ENCODE data around the gene CFAP119.

The CFAP119 gene

GRCh38 chr16:30738984-30739951 is 22.6 kb downstream of the CFAP119 start:
- no peak for DNase-seq

DNA sequence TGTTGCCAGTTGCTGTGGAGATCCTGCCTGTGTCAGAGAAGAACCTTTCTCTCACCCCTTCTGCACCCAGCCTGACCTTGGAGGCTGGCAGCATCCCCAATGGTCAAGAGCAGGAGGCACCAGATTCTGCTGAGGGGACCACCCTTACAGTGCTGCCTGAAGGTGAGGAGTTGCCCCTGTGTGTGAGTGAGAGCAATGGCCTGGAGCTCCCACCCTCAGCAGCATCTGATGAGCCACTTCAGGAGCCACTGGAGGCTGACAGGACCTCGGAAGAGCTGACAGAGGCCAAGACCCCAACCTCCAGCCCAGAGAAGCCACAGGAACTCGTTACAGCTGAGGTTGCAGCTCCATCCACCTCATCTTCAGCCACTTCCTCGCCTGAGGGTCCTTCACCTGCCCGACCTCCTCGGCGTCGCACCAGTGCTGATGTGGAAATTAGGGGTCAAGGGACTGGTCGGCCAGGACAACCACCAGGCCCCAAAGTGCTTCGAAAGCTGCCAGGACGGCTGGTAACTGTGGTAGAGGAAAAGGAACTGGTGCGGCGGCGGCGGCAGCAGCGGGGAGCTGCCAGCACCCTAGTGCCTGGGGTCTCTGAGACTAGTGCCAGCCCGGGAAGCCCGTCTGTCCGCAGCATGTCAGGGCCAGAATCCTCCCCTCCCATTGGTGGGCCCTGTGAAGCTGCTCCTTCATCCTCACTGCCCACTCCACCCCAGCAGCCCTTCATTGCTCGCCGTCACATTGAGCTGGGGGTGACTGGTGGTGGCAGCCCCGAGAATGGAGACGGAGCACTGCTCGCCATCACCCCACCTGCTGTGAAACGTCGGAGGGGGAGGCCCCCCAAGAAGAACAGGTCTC is 23.8 kb downstream of the CFAP119 start:
- DNase-seq, result no peak

DNA sequence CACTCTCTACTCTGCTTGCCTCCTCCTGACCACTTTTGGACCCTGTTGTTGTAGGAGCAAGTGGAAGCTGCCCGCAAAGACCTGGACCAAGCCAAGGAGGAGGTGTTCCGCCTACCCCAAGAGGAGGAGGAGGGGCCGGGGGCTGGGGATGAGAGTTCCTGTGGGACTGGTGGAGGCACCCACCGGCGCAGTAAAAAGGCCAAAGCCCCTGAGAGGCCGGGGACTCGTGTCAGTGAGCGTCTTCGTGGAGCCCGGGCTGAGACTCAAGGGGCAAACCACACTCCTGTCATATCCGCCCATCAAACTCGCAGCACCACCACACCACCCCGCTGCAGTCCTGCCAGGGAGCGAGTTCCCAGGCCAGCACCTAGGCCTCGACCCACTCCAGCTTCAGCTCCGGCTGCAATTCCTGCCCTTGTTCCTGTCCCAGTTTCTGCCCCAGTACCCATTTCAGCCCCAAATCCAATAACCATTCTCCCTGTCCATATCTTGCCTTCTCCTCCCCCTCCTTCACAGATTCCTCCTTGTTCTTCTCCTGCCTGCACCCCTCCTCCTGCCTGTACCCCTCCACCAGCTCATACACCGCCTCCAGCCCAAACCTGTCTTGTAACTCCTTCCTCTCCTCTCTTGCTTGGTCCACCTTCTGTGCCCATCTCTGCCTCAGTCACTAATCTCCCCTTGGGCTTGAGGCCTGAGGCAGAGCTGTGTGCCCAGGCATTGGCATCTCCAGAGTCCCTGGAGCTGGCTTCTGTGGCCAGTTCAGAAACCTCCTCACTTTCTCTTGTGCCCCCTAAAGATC is 24.7 kb downstream of the CFAP119 start:
- DNase-seq, result no peak

DNA sequence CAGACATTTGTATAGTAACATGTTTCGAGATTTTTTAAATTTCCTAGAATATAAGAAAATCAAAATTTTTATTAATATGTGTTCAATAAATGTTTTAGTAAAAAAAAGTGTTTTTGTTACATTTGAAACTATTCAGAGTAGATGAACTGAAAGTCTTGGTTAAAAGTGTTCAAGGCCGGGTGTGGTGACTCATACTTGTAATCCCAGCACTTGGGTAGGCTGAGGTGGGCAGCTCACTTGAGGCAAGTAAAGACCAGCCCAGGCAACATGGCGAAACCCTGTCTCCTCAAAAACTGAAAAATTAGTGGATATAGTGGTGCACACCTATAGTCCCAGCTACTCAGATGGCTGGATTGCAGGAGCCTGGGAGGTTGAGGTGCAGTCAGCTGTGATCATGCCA is 30.5 kb downstream of the CFAP119 start:
- no peak for DNase-seq

- DNase-seq, result no peak
These were observed 32.8 kb downstream of the CFAP119 start for GRCh38 chr16:30728899-30729672.

DNA sequence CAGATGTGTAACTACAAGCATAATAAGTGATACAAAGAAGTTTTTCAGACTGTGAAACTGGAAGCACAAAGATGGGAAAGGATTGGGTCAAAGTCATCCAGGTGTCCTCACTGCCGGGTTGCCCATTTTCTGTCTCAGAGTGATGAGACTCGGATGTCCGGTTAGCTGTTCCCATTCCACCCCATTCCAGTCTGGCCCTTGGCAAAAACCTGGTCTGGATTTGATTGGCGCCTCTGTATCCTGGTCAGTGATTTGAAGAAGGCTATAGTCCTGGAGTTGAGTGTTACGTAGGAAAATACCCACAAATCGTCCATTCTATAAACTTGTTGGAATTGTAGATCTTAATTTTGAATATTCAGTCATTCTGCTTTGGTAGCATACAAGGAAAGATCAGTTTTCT is 33.5 kb downstream of the CFAP119 start:
- no peak for DNase-seq

- DNase-seq, result no peak
These were observed 36.5 kb downstream of the CFAP119 start for GRCh38 chr16:30725418-30725792.

- no peak for DNase-seq
These were observed 37.0 kb downstream of the CFAP119 start for GRCh38 chr16:30724641-30725417.

DNA sequence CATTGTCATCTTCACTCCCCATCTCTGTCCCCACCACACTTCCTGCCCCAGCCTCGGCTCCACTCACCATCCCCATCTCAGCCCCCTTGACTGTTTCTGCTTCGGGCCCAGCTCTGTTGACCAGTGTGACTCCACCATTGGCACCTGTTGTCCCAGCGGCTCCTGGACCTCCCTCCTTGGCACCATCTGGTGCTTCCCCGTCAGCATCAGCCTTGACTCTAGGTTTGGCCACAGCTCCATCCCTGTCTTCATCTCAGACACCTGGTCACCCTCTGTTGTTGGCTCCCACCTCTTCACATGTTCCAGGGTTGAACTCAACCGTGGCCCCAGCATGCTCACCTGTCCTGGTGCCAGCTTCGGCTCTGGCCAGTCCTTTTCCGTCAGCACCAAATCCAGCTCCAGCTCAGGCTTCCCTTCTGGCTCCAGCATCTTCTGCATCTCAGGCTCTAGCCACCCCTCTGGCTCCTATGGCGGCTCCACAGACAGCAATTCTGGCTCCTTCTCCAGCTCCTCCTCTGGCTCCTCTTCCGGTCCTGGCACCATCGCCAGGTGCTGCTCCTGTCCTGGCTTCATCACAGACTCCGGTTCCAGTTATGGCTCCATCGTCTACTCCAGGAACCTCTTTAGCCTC is 38.0 kb downstream of the CFAP119 start:
- no peak for DNase-seq

DNA sequence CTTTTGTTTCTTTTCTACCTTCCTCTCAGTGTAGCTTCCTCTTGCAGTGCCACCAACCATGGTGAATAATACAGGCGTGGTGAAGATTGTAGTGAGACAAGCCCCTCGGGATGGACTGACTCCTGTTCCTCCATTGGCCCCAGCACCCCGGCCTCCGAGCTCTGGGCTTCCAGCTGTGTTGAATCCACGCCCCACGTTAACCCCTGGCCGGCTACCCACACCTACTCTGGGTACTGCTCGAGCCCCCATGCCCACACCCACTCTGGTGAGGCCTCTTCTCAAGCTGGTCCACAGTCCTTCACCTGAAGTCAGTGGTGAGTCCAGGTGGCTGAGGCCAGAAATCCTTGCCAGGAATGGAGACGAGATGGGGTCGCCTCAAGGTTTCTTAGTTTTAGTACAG is 38.9 kb downstream of the CFAP119 start:
- DNase-seq, result no peak

- no peak for DNase-seq
These were observed 39.4 kb downstream of the CFAP119 start for GRCh38 chr16:30722443-30722842.

DNA sequence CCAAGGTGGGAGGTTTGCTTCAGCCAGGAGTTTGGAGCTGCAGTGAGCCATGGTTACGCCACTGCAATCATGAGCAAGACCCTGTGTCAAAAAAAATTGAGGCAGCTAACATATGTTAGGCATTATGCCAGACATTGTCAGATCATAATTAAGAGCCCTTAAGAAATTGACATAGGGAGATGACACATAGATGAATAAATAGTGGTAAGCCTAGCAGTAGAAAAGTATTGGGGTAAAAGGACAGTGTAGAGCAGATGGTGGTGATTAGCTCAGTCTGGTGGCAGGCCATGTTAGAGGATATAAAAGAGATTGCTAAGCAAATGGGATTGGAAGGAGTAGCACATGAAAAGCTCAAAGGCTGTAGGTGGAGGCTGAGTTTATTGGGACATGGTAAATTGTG is 40.3 kb downstream of the CFAP119 start:
- DNase-seq, result no peak

DNA sequence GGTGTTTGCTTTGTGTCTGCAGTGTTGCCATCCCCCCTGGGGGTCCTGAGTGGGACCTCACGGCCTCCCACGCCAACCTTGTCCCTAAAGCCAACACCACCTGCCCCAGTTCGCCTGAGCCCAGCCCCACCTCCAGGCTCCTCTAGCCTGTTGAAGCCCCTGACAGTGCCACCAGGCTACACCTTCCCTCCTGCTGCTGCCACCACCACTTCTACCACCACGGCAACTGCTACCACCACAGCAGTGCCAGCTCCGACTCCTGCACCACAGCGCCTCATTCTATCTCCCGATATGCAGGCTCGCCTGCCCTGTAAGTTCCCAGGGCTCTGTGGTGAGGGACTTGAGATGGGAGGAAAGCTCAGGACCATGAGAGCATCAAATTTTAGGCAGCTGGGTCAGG is 40.7 kb downstream of the CFAP119 start:
- no peak for DNase-seq

- no peak for DNase-seq
These were observed 41.2 kb downstream of the CFAP119 start for GRCh38 chr16:30720694-30721093.

DNA sequence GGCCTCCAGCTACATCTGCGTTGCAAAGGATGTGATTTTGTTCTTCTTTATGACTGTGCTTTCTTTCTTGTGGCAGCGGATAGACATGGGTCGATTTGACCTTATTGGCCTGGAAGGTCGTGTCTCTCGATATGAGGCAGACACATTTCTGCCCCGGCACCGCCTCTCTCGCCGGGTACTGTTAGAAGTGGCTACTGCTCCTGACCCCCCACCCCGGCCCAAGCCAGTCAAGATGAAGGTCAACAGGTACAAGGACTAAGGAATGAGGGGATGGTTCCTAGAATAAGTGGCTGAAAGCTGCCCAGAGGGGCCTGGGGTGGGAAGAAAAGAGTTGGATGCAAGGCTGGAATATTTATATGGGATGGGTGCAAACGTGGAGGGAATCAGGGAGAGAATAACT is 41.8 kb downstream of the CFAP119 start:
- DNase-seq, result no peak

GRCh38 chr16:30715750-30716445 is 46.0 kb downstream of the CFAP119 start:
- DNase-seq, result peak; percentile 49

- no peak for DNase-seq
These were observed 50.1 kb downstream of the CFAP119 start for GRCh38 chr16:30711712-30712111.

DNA sequence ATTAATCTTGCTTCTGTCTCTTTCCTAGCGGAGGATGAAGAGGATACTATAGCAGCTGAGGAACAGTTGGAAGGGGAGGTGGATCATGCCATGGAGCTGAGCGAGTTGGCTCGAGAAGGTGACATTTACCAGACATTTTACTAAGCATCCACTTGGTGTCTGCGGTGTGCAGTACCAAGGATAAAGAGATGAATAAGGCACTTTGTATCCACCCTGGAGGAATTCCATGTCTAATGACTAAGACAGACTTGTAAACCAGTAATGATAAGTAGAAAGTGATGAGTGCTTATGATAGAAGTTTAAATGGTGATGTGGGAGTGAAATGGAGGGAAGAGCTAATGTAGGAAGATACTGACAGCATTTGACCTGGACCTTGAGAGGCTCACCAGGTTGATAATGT is 50.9 kb downstream of the CFAP119 start:
- DNase-seq, result no peak

Measured in CD4-positive, alpha-beta T cell treated with Interleukin-17A for 4 hours (primary cell).